H9 (cell line): Measurements from ENCODE around the gene GLRA2. TPM values are rescaled to one million over a fixed set of nuclear protein-coding genes. Genes with fewer than 3 reads are reported as not detected.

Experiments used
- DNase-seq: peaks from one replicate; pipeline ENCODE4 v3.0.0-alpha.2; 2017
- H2AFZ ChIP-seq: one replicate; pipeline ENCODE4 v1.6.1; 2013; ENCODE audit warnings: mild to moderate bottlenecking, low read length, control low read depth, moderate library complexity
- H2AK5ac ChIP-seq: 2 replicates; pipeline ENCODE4 v1.6.1; 2013; ENCODE audit warnings: low read length, control low read depth, mixed read lengths; ENCODE audit not compliant: insufficient read length
- H2BK120ac ChIP-seq: one replicate; pipeline ENCODE4 v1.6.1; 2013; ENCODE audit warnings: low read depth, mild to moderate bottlenecking, low read length, control low read depth, inconsistent platforms; ENCODE audit not compliant: poor library complexity, severe bottlenecking
- H2BK12ac ChIP-seq: 2 replicates; pipeline ENCODE4 v1.6.1; 2013; ENCODE audit warnings: low read length, control low read depth, mixed read lengths, low read depth; ENCODE audit not compliant: insufficient read length
- H2BK15ac ChIP-seq: 2 replicates; pipeline ENCODE4 v1.6.1; 2013; ENCODE audit warnings: low read depth, low read length, control low read depth
- H2BK20ac ChIP-seq: one replicate; pipeline ENCODE4 v1.6.1; 2013; ENCODE audit warnings: low read depth, mild to moderate bottlenecking, low read length, control low read depth, inconsistent platforms; ENCODE audit not compliant: poor library complexity, severe bottlenecking
- H2BK5ac ChIP-seq: 2 replicates; pipeline ENCODE4 v1.6.1; 2013; ENCODE audit warnings: low read length, control low read depth, mixed read lengths; ENCODE audit not compliant: insufficient read length
- H3K14ac ChIP-seq: 2 replicates; pipeline ENCODE4 v1.6.1; 2013; ENCODE audit warnings: low read length, control low read depth; ENCODE audit not compliant: insufficient read depth
- H3K18ac ChIP-seq: 2 replicates; pipeline ENCODE4 v1.6.1; 2013; ENCODE audit warnings: low read depth, mild to moderate bottlenecking, mixed read lengths, low read length, control low read depth; ENCODE audit not compliant: insufficient read length
- H3K23ac ChIP-seq: 2 replicates; pipeline ENCODE4 v1.6.1; 2013; ENCODE audit warnings: low read length, control low read depth, mixed read lengths, low read depth; ENCODE audit not compliant: insufficient read length
- H3K23me2 ChIP-seq: 2 replicates; pipeline ENCODE4 v1.6.1; 2013; ENCODE audit warnings: low read depth, mild to moderate bottlenecking, mixed read lengths, low read length, control low read depth; ENCODE audit not compliant: insufficient read length, poor library complexity, severe bottlenecking
- H3K27ac ChIP-seq: 2 replicates; pipeline ENCODE4 v1.5.1; 2013; ENCODE audit warnings: low read length, control low read depth, mixed read lengths, low read depth; ENCODE audit not compliant: insufficient read length
- H3K27me3 ChIP-seq: 2 replicates; pipeline ENCODE4 v1.6.1; 2013; ENCODE audit warnings: low read length, control low read depth, inconsistent platforms; ENCODE audit not compliant: insufficient read depth
- H3K4ac ChIP-seq: 2 replicates; pipeline ENCODE4 v1.6.1; 2013; ENCODE audit warnings: low read depth, mild to moderate bottlenecking, control low read depth, inconsistent platforms, low read length, moderate library complexity
- H3K4me1 ChIP-seq: 2 replicates; pipeline ENCODE4 v1.6.1; 2013; ENCODE audit warnings: low read length, control low read depth, inconsistent platforms; ENCODE audit not compliant: insufficient read depth
- H3K4me2 ChIP-seq: 2 replicates; pipeline ENCODE4 v1.6.1; 2013; ENCODE audit warnings: low read length, control low read depth, mixed read lengths; ENCODE audit not compliant: insufficient read length, insufficient read depth
- H3K56ac ChIP-seq: 2 replicates; pipeline ENCODE4 v1.6.1; 2013; ENCODE audit warnings: low read depth, mild to moderate bottlenecking, mixed read lengths, low read length, control low read depth; ENCODE audit not compliant: insufficient read length
- H3K79me1 ChIP-seq: 2 replicates; pipeline ENCODE4 v1.6.1; 2013; ENCODE audit warnings: low read depth, mild to moderate bottlenecking, moderate library complexity, low read length, control low read depth, inconsistent platforms; ENCODE audit not compliant: insufficient read depth, poor library complexity, severe bottlenecking
- H3K79me2 ChIP-seq: 2 replicates; pipeline ENCODE4 v1.6.1; 2013; ENCODE audit warnings: low read length, control low read depth, inconsistent platforms; ENCODE audit not compliant: insufficient read depth
- H3K9ac ChIP-seq: 2 replicates; pipeline ENCODE4 v1.6.1; 2013; ENCODE audit warnings: low read length, control low read depth, mixed read lengths; ENCODE audit not compliant: insufficient read length; ENCODE audit errors: extremely low read depth
- H3K9me3 ChIP-seq: one replicate; pipeline ENCODE4 v1.6.1; 2013; ENCODE audit warnings: low read depth, low read length, inconsistent platforms; ENCODE audit not compliant: control insufficient read depth
- H3T11ph ChIP-seq: one replicate; pipeline ENCODE4 v1.6.1; 2013; ENCODE audit warnings: mild to moderate bottlenecking, low read length, control low read depth, inconsistent platforms
- H4K20me1 ChIP-seq: one replicate; pipeline ENCODE4 v1.6.1; 2013; ENCODE audit not compliant: control insufficient read depth, insufficient read length, insufficient read depth
- H4K5ac ChIP-seq: 2 replicates; pipeline ENCODE4 v1.6.1; 2013; ENCODE audit warnings: low read depth, mild to moderate bottlenecking, mixed read lengths, low read length, control low read depth; ENCODE audit not compliant: insufficient read length
- H4K8ac ChIP-seq: replicated peaks from 2 replicates; pipeline ENCODE4 v1.6.1; 2013; ENCODE audit warnings: low read length, control low read depth, mixed read lengths, low read depth; ENCODE audit not compliant: insufficient read length
- H4K91ac ChIP-seq: 2 replicates; pipeline ENCODE4 v1.6.1; 2013; ENCODE audit warnings: low read depth, mild to moderate bottlenecking, moderate library complexity, mixed read lengths, low read length, control low read depth; ENCODE audit not compliant: insufficient read length
- H3K27ac Mint-ChIP-seq, 3 experiments: 2 replicates in 2 of 3; 3 replicates in 1 of 3; pipeline ENCODE4 v1.8.0; 2020 to 2021; ENCODE audit warnings: mixed read lengths in 3 of 3, mild to moderate bottlenecking in 1 of 3, moderate library complexity in 1 of 3
- H3K27me3 Mint-ChIP-seq: 2 replicates; pipeline ENCODE4 v1.8.0; 2021; ENCODE audit warnings: low read depth, mild to moderate bottlenecking, moderate library complexity, mixed read lengths
- H3K36me3 Mint-ChIP-seq, 3 experiments: 2 replicates in 2 of 3; 3 replicates in 1 of 3; pipeline ENCODE4 v1.8.0; 2020 to 2021; ENCODE audit warnings: low read depth in 3 of 3, mixed read lengths in 3 of 3; ENCODE audit not compliant: insufficient read depth in 1 of 3
- H3K4me1 Mint-ChIP-seq, 2 experiments: 2 replicates each; pipeline ENCODE4 v1.8.0; 2020; ENCODE audit warnings: mixed read lengths in 2 of 2
- H3K4me3 Mint-ChIP-seq, 2 experiments: 2 replicates in 1 of 2; 3 replicates in 1 of 2; pipeline ENCODE4 v1.8.0; 2020 to 2021; ENCODE audit warnings: mild to moderate bottlenecking in 2 of 2, mixed read lengths in 2 of 2, moderate library complexity in 1 of 2
- H3K9me3 Mint-ChIP-seq, 2 experiments: 2 replicates in 1 of 2; 3 replicates in 1 of 2; pipeline ENCODE4 v1.8.0; 2020; ENCODE audit warnings: mild to moderate bottlenecking in 2 of 2, mixed read lengths in 2 of 2, moderate library complexity in 1 of 2
- WGBS: extraction: QIAGEN DNeasy Blood & Tissue Kit; methylation state at CpG from one replicate; pipeline ENCODE4 v1.1.7; 2013; ENCODE audit warnings: missing lambda C conversion rate, low lambda C conversion rate, mixed read lengths; ENCODE audit not compliant: insufficient read length; ENCODE audit errors: extremely low coverage; 5-methylcytosine and 5-hydroxymethylcytosine counted together
- total RNA-seq: library from RNA; stranded (reverse); gene quantifications from 2 replicates; pipeline ENCODE4 v1.2.1, GENCODE V29; 2021
- TF ChIP-seq, protein P1 (sequence below): fragments of 200-600 bp; sonication (generic); conservative IDR thresholded peaks from 3 replicates; pipeline ENCODE4 v1.8.0; 2021; ENCODE audit warnings: antibody characterized with exemption, mild to moderate bottlenecking

Gene GLRA2
- total RNA-seq, 1 experiment from 2014 or later: not detected

DNA sequence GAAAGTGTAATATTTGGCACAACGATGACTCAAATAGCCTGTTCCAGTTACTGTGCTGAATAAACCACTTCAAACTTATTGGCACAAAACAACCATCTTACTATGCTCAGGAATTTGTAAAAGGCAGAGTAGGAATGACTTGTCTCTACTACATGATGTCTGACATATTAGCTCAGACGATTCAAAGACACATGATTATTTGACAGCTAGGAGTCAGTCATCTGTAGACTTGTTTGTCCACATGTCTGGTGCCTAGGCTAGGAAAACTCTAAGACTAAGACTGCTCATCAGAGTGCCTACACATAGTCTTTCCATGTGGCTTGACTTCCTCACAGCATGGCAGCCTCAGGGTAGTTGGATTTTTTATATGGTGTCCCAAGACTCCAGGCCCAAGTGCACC is 189.1 kb downstream of the GLRA2 start:
- H3K9ac ChIP-seq: no peak overlapping the region
- no peak overlapping the region for H3K27ac ChIP-seq
- no peak overlapping the region for H2AK5ac ChIP-seq
- H4K91ac ChIP-seq: no peak overlapping the region
- Mint-ChIP-seq H3K27ac (no peak overlapping the region), H3K4me3 (no peak overlapping the region), H3K27me3 (no peaks in the 10 kb centered on the region), H3K9me3 (peaks cover 61 to 63% of the 10 kb centered on the region in 2 experiments), H3K36me3 (no peaks in the 10 kb centered on the region), H3K4me1 (no peaks in the 10 kb centered on the region)
- H3K14ac ChIP-seq: no peak overlapping the region
- no peaks in the 10 kb centered on the region for H3K79me2 ChIP-seq
- DNase-seq: no peak
- no peak overlapping the region for H2AFZ ChIP-seq
- no peaks in the 10 kb centered on the region for H4K20me1 ChIP-seq
- TF ChIP-seq, protein P1, sequence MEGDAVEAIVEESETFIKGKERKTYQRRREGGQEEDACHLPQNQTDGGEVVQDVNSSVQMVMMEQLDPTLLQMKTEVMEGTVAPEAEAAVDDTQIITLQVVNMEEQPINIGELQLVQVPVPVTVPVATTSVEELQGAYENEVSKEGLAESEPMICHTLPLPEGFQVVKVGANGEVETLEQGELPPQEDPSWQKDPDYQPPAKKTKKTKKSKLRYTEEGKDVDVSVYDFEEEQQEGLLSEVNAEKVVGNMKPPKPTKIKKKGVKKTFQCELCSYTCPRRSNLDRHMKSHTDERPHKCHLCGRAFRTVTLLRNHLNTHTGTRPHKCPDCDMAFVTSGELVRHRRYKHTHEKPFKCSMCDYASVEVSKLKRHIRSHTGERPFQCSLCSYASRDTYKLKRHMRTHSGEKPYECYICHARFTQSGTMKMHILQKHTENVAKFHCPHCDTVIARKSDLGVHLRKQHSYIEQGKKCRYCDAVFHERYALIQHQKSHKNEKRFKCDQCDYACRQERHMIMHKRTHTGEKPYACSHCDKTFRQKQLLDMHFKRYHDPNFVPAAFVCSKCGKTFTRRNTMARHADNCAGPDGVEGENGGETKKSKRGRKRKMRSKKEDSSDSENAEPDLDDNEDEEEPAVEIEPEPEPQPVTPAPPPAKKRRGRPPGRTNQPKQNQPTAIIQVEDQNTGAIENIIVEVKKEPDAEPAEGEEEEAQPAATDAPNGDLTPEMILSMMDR: no peak
- no peak overlapping the region for H2BK20ac ChIP-seq
- H3K4me2 ChIP-seq: no peak overlapping the region
- no peak overlapping the region for H4K8ac ChIP-seq
- H3K23me2 ChIP-seq: no peaks in the 10 kb centered on the region
- no peak overlapping the region for H3K56ac ChIP-seq
- no peak overlapping the region for H2BK15ac ChIP-seq
- no peak overlapping the region for H3T11ph ChIP-seq
- no peak overlapping the region for H2BK120ac ChIP-seq
- H2BK5ac ChIP-seq: no peak overlapping the region
- H3K4ac ChIP-seq: no peak overlapping the region
- WGBS: no CpG with 5 or more reads among the region's 2 CpGs
- no peak overlapping the region for H3K18ac ChIP-seq
- no peaks in the 10 kb centered on the region for H3K27me3 ChIP-seq
- no peak overlapping the region for H4K5ac ChIP-seq
- H2BK12ac ChIP-seq: no peak overlapping the region
- no peaks in the 10 kb centered on the region for H3K79me1 ChIP-seq
- no peak overlapping the region for H3K23ac ChIP-seq
- H3K9me3 ChIP-seq: no peaks in the 10 kb centered on the region
- H3K4me1 ChIP-seq: no peaks in the 10 kb centered on the region
